HuH-7.5 (cell line): Measurements from ENCODE around the gene ZNF488.
A peak's percentile ranks its signal among the peaks of the same experiment; 100 is the strongest.
"Not testable (repeated sequence)": the region's sequence is repeated elsewhere in the genome, so short reads cannot be mapped to it uniquely, and the experiment has no call there.

Source experiments
- DNase-seq: peaks from one replicate; pipeline ENCODE4 v3.0.0; 2011; ENCODE audit warnings: low spot score

ZNF488 gene

GRCh38 chr10:47384148-47384921 is at the start of gene ZNF488:
Gene ZNF488 (minus strand): TSS chr10:47384293. CDS start chr10:47368829, 15,464 bp downstream.
- DNase-seq, result peak; percentile 77

GRCh38 chr10:47425813-47426419 is 41.8 kb upstream of the ZNF488 start:
- DNase-seq, result no peak

- no peak for DNase-seq
Measured at GRCh38 chr10:47424231-47424630, 40.1 kb upstream of the ZNF488 start.

GRCh38 chr10:47423476-47423875 is 39.4 kb upstream of the ZNF488 start:
- DNase-seq, result no peak

- DNase-seq, result no peak
Measured at GRCh38 chr10:47421057-47421952, 37.2 kb upstream of the ZNF488 start.

GRCh38 chr10:47420305-47421056 is 36.4 kb upstream of the ZNF488 start:
- DNase-seq, result no peak

GRCh38 chr10:47419421-47419820 is 35.3 kb upstream of the ZNF488 start:
- no peak for DNase-seq

- no peak for DNase-seq
Measured at GRCh38 chr10:47418966-47419365, 34.9 kb upstream of the ZNF488 start.

GRCh38 chr10:47418321-47418720 is 34.2 kb upstream of the ZNF488 start:
- no peak for DNase-seq

GRCh38 chr10:47416305-47417218 is 32.5 kb upstream of the ZNF488 start:
- DNase-seq, result not testable (repeated sequence)

GRCh38 chr10:47415520-47416304 is 31.6 kb upstream of the ZNF488 start:
- no peak for DNase-seq

GRCh38 chr10:47414752-47415519 is 30.8 kb upstream of the ZNF488 start:
- no peak for DNase-seq

- DNase-seq, result no peak
Measured at GRCh38 chr10:47414227-47414592, 30.1 kb upstream of the ZNF488 start.

- no peak for DNase-seq
Measured at GRCh38 chr10:47413531-47414226, 29.6 kb upstream of the ZNF488 start.

- DNase-seq, result no peak
Measured at GRCh38 chr10:47412869-47413268, 28.8 kb upstream of the ZNF488 start.

- DNase-seq, result no peak
Measured at GRCh38 chr10:47412177-47412730, 28.2 kb upstream of the ZNF488 start.

GRCh38 chr10:47410862-47411261 is 26.8 kb upstream of the ZNF488 start:
- DNase-seq, result no peak

- DNase-seq, result no peak
Measured at GRCh38 chr10:47410271-47410670, 26.2 kb upstream of the ZNF488 start.
